ENCODE measurements around the gene QRFP. TPM values are rescaled to one million over a fixed set of nuclear protein-coding genes. Genes with fewer than 3 reads are reported as not detected.

Gene QRFP
- total RNA-seq, 1 experiment from 2014 or later: not detected

- H3K9me3 Mint-ChIP-seq: no peaks in the 10 kb centered on the region
- H3K79me2 ChIP-seq (ENCODE audit: insufficient read depth, low read length): no peaks in the 10 kb centered on the region
- no peak overlapping the region for H2BK5ac ChIP-seq (ENCODE audit: insufficient read length, low read length)
- H3K56ac ChIP-seq (ENCODE audit: insufficient read length, low read depth, low read length): no peak overlapping the region
- no peak overlapping the region for H3K23ac ChIP-seq (ENCODE audit: insufficient read length, low read depth, low read length)
- H3T11ph ChIP-seq (ENCODE audit: low read length): no peak overlapping the region
- no peak overlapping the region for H3K14ac ChIP-seq (ENCODE audit: insufficient read depth, low read length)
- H3K27ac ChIP-seq (ENCODE audit: insufficient read length, low read depth, low read length): no peak overlapping the region
- no peaks in the 10 kb centered on the region for H3K27me3 ChIP-seq (ENCODE audit: insufficient read depth, low read length)
- H3K27ac Mint-ChIP-seq: no peak overlapping the region
- no peaks in the 10 kb centered on the region for H3K4me1 Mint-ChIP-seq
- H2AK5ac ChIP-seq (ENCODE audit: insufficient read length, low read length): no peak overlapping the region
- no peak overlapping the region for H3K4ac ChIP-seq (ENCODE audit: low read depth, low read length)
- H3K4me3 Mint-ChIP-seq: no peak overlapping the region
- H2BK20ac ChIP-seq (ENCODE audit: low read depth, low read length, poor library complexity, severe bottlenecking): no peak overlapping the region
- H3K36me3 Mint-ChIP-seq (ENCODE audit: insufficient read depth in 1 of 3, low read depth in 3 of 3): peaks cover 45 to 82% (median 77%) of the 10 kb centered on the region in 3 experiments
- no peak overlapping the region for H2AFZ ChIP-seq (ENCODE audit: low read length)
- H2BK120ac ChIP-seq (ENCODE audit: low read depth, low read length, poor library complexity, severe bottlenecking): no peak overlapping the region
- H3K18ac ChIP-seq (ENCODE audit: insufficient read length, low read depth, low read length): no peak overlapping the region
- H4K91ac ChIP-seq (ENCODE audit: insufficient read length, low read depth, low read length): no peak overlapping the region
- H4K8ac ChIP-seq (replicated peaks; ENCODE audit: insufficient read length, low read depth, low read length): no peak overlapping the region
- no peaks in the 10 kb centered on the region for H3K27me3 Mint-ChIP-seq (ENCODE audit: low read depth)
- H3K79me1 ChIP-seq (ENCODE audit: insufficient read depth, low read depth, low read length, poor library complexity, severe bottlenecking): no peaks in the 10 kb centered on the region
- no peaks in the 10 kb centered on the region for H3K23me2 ChIP-seq (ENCODE audit: insufficient read length, low read depth, low read length, poor library complexity, severe bottlenecking)
- no peaks in the 10 kb centered on the region for H3K9me3 ChIP-seq (ENCODE audit: control insufficient read depth, low read depth, low read length)
- TF ChIP-seq CTCF (conservative IDR thresholded peaks at IDR 0.05): no peak
- H3K4me2 ChIP-seq (ENCODE audit: insufficient read depth, insufficient read length, low read length): no peak overlapping the region
- no peaks in the 10 kb centered on the region for H3K4me1 ChIP-seq (ENCODE audit: insufficient read depth, low read length)
- H2BK15ac ChIP-seq (ENCODE audit: low read depth, low read length): no peak overlapping the region
- no CpG with 5 or more reads among the region's 8 CpGs for WGBS (ENCODE audit: extremely low coverage, insufficient read length, low lambda C conversion rate)
- no peak for DNase-seq
- no peak overlapping the region for H3K9ac ChIP-seq (ENCODE audit: extremely low read depth, insufficient read length, low read length)
- H4K5ac ChIP-seq (ENCODE audit: insufficient read length, low read depth, low read length): no peak overlapping the region
- H4K20me1 ChIP-seq (ENCODE audit: control insufficient read depth, insufficient read depth, insufficient read length): no peaks in the 10 kb centered on the region
- no peak overlapping the region for H2BK12ac ChIP-seq (ENCODE audit: insufficient read length, low read depth, low read length)
Measured at GRCh38 chr9:130873966-130874365, 22.6 kb downstream of the QRFP start.
